GM21528 (cell line): ENCODE results near the gene TMEM131.
"Not testable (repeated sequence)": the region's sequence is repeated elsewhere in the genome, so short reads cannot be mapped to it uniquely, and the experiment has no call there.

Experiments
- ATAC-seq: cut with Tn5 transposase; IDR thresholded peaks from one replicate; pipeline ENCODE4 v1.9.1; 2021; ENCODE audit warnings: mild to moderate bottlenecking, moderate library complexity; ENCODE audit not compliant: unreplicated experiment, low FRiP score

The TMEM131 gene, protein sequence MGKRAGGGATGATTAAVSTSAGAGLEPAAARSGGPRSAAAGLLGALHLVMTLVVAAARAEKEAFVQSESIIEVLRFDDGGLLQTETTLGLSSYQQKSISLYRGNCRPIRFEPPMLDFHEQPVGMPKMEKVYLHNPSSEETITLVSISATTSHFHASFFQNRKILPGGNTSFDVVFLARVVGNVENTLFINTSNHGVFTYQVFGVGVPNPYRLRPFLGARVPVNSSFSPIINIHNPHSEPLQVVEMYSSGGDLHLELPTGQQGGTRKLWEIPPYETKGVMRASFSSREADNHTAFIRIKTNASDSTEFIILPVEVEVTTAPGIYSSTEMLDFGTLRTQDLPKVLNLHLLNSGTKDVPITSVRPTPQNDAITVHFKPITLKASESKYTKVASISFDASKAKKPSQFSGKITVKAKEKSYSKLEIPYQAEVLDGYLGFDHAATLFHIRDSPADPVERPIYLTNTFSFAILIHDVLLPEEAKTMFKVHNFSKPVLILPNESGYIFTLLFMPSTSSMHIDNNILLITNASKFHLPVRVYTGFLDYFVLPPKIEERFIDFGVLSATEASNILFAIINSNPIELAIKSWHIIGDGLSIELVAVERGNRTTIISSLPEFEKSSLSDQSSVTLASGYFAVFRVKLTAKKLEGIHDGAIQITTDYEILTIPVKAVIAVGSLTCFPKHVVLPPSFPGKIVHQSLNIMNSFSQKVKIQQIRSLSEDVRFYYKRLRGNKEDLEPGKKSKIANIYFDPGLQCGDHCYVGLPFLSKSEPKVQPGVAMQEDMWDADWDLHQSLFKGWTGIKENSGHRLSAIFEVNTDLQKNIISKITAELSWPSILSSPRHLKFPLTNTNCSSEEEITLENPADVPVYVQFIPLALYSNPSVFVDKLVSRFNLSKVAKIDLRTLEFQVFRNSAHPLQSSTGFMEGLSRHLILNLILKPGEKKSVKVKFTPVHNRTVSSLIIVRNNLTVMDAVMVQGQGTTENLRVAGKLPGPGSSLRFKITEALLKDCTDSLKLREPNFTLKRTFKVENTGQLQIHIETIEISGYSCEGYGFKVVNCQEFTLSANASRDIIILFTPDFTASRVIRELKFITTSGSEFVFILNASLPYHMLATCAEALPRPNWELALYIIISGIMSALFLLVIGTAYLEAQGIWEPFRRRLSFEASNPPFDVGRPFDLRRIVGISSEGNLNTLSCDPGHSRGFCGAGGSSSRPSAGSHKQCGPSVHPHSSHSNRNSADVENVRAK (N-terminal part only)

GRCh38 chr2:97995734-97996624 lies at the start of gene TMEM131:
TSS of gene TMEM131 (minus strand) at chr2:97995948. CDS start at chr2:97995662, 286 bp downstream.
- peak; percentile 82 for ATAC-seq

- ATAC-seq, result not testable (repeated sequence)
Observed at GRCh38 chr2:98044730-98045129, 49.0 kb upstream of the TMEM131 start.

DNA sequence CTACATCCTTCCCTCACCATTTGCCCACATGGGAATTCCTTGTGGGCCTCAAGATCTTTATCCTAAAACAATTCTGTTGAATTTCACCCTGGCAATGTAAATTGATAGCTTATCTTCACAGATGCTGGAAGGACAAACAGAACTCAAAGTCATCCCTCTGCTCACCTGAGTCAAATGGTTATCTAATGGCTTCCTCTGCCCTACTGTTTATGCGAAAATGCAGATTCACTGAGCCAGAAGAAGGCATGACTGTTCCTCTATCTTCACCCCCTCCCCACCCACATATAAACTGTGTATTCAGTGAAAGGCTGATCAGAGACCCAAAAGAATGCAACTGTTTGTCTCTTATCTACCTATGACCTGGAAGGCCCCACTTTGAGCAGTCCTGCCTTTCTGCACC lies 47.4 kb upstream of the TMEM131 start:
- ATAC-seq, result no peak

DNA sequence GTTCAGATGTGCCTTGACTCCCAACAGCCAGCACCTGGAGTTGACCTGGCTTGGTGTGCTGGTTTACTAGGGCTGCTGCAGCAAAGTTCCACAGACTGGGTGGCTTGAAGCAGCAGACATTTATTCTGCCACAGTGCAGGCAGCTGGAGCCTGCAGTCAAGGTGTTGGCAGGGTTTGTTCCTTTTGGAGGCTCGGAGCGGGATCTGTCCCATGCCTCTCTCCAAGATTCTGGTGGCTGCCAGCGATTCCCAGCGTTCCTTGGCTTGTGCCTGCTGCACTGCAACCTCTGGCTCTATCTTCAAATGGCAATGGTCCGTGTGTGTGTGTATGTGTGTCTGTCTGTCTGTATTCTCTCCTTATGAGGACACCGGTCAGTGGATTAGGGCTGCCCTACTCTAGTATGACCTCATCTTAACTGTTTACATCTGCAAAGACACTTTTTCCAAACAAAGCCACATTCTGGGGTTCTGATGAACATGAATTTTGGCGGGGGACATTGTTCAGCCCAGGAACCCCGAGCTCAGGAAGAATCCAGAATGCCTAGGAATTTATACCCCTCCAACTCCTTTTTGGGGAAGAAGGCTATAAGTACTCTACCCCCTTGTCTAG lies 44.7 kb upstream of the TMEM131 start:
- no peak for ATAC-seq

DNA sequence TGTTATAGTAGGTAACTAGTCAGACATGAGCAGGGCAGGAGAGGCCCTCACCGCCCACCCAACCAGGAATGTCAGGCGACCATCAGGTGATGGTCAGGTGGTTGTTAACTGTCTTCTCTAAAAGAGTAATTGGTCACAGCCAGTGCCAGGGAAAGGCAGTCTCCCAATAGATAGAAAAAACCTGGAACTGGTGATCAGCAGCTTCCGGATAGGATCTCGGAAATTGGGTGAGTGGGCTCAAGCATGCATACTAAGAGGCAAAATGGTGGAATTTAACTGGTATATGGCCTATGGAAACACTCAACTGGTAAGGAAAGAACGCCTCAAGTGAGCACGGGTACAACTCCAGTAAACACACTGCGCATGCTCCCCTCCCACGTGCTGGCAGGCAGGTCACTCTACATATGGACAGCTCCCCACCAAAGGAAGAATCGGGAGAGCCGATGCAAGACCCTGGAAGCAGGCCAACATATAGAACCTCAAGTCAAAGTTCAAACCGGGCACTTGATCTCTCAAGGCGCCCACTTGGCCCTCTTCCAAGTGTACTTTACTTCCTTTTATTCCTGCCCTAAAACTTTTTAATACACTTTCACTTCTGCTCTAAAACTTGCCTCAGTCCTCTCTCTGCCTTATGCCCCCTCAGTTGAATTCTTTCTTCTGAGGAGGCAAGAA lies 43.5 kb upstream of the TMEM131 start:
- no peak for ATAC-seq

DNA sequence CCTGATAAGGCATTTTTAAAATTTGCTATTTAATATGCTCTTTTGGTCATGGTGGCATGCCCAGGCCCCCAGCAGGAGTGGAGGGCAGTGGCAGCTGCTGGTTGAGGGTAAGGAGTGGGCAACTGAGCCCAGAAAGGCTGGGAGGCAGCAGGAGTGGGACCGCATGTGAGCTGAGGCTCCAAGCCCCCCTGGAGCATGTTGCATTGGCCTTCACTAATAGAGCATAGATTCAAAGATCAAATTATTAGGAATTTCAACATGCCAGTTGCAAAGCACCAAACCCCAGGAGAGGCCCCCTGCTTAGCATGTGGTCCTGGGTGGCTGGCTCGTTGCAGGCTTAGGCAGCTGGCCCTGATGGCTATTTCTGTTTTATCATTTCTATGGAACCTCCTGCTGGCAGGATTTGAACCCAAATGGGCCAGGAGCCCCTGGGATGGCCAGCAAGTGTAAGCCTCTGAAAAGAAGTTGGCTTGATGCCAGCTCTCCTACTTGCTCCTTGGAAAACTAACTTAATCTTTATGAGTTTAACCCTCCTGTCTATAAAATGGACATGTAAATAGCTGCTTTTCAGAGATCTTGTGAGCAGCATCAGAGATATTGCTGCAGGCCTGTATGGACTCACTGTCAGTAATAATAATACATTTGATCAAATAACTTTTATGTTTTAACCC lies 42.1 kb upstream of the TMEM131 start:
- ATAC-seq, result no peak

DNA sequence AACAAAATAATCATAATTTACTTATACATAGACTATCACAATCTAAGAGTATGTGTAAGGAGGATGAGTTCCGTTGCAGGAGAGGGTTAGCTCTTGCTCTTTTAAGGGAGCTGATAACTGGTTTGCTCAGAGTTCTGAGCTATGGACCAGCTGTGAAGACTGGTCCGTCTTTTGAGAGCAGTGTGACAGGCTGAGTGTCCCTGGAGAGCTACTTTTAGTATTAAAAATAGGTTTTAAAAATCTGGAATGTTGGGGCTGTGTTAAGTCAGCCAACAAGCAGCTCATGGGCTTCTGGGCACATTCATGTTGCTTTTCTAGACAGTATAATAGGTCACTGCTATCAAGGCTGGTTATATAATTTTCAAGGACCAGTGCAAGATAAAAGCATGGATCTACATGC lies 41.5 kb upstream of the TMEM131 start:
- no peak for ATAC-seq

GRCh38 chr2:98036349-98037000 lies 40.7 kb upstream of the TMEM131 start:
- no peak for ATAC-seq

DNA sequence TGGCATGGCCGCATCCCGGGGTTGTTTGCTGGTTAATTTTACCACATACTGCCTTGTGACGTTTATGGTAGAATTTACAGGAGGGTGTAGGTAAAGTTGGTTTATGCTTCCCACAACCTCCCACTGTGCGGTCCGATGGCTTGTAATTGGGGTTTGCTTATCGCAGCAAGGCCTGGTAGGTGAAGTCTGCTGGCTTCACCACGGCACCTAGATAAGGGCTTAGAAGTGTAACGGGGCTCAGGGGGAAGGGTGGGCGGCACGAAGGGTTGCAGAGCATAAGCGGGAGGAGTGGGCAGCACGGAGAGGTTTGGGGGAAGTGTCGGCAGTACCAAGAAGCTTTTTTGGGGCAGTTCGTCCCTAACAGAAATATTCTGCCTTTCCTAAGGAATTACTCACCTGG lies 39.0 kb upstream of the TMEM131 start:
- ATAC-seq, result no peak

GRCh38 chr2:98032086-98032485 lies 36.3 kb upstream of the TMEM131 start:
- ATAC-seq, result no peak

DNA sequence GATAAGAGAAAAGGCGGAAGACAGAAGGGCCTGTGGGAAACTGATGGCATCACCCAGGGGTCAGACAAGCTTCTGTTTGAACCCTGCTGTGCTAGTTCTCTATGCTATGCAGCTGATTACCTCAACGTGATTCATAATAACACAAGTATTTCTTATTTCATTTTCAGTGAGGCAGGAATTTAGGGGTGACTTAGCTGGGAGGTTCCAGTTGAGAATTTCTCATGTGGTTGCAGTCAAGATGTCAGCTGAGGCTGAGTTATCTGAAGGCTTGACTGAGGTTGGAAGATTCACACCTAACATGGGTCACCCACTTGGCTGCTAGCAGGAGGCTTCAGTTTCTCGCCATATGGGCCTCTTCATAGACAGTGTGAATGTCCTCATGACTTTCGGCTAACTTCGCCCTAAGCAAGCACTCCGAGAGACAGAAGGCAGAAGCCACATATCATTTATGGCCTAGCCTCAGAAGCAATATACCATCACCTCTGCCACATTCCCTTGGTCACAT lies 34.0 kb upstream of the TMEM131 start:
- ATAC-seq, result no peak

DNA sequence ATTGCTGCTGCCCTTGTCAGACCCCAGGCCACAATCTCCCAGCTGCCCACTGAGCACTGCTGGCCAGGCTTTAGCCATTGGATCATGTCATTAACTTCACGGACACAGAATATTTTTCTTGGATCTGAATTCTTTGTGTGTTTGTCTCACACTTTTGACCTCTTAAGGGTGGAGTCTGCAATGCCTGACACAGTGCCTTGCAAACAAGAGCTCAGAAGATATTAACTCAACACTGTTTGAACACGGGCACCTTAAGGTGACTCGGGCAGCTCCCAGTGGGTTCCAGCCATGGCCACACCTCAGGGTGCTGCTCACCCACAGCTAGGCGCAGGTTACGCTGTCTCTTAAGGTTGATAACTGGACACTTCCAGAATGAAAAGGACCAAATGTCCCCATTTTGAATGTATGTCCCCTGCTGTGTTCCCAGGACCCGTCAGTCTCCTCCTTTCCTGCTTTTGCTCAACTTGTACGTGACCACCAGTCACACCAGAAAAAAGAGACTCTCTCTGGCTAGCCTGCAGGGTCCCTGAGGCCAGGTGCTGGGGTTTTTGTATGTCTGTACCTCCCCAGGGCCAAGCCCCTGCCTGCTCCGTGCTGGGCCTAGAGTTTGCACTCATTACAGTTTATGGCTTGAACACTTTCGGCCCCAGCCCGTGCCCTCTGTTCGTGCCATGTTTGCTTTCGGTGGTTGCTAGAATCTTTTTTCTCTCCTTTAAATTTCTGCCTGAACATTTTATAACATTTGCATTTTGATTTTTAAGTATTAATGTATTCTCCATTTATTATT lies 33.4 kb upstream of the TMEM131 start:
- ATAC-seq, result no peak

DNA sequence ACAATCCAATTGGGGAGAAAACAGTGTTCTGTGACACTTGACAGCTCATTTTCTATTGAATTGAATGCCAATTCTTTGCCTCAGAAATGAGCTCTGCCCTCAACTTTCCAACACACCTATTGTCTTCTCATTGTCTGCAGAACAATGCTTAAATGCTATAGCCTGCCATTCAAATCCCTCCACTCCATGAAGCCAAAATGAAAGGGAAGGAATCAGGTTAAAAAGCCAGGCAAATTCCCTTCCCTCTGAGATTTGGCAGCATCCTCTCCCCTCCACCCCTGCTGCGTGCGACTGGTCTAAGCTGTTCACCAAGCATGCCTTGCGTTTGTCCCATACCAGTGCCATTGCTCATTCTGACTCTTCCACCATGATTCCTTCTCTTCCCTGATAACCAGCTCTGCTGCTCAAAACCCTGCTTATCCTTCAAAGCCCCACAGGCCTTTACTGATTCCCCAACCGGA lies 32.4 kb upstream of the TMEM131 start:
- no peak for ATAC-seq

GRCh38 chr2:98027538-98027937 lies 31.8 kb upstream of the TMEM131 start:
- ATAC-seq, result peak; percentile 54

GRCh38 chr2:98026927-98027522 lies 31.3 kb upstream of the TMEM131 start:
- ATAC-seq, result peak; percentile 84

GRCh38 chr2:98026292-98026691 lies 30.5 kb upstream of the TMEM131 start:
- ATAC-seq, result no peak
